HUES6 (cell line): Measurements from ENCODE around the gene CNTN4.

ENCODE experiments used
- H3K27ac ChIP-seq: 2 replicates; pipeline ENCODE4 v1.7.0; 2013; ENCODE audit warnings: low read depth, mild to moderate bottlenecking, low read length, inconsistent platforms
- H3K27me3 ChIP-seq: 2 replicates; pipeline ENCODE4 v1.6.1; 2013; ENCODE audit warnings: low read length; ENCODE audit not compliant: control insufficient read depth, insufficient read depth
- H3K36me3 ChIP-seq: 2 replicates; pipeline ENCODE4 v1.6.1; 2013; ENCODE audit warnings: low read length; ENCODE audit not compliant: control insufficient read depth, insufficient read depth
- H3K4me1 ChIP-seq: 2 replicates; pipeline ENCODE4 v1.6.1; 2013; ENCODE audit warnings: low read length; ENCODE audit not compliant: control insufficient read depth, insufficient read depth
- H3K4me3 ChIP-seq: 2 replicates; pipeline ENCODE4 v1.5.1; 2013; ENCODE audit warnings: low read depth, low read length
- H3K9ac ChIP-seq: one replicate; pipeline ENCODE4 v1.6.1; 2013; ENCODE audit warnings: mild to moderate bottlenecking, low read length
- H3K9me3 ChIP-seq: 2 replicates; pipeline ENCODE4 v1.6.1; 2013; ENCODE audit warnings: low read depth, low read length; ENCODE audit not compliant: control insufficient read depth, insufficient read depth

The CNTN4 gene

DNA sequence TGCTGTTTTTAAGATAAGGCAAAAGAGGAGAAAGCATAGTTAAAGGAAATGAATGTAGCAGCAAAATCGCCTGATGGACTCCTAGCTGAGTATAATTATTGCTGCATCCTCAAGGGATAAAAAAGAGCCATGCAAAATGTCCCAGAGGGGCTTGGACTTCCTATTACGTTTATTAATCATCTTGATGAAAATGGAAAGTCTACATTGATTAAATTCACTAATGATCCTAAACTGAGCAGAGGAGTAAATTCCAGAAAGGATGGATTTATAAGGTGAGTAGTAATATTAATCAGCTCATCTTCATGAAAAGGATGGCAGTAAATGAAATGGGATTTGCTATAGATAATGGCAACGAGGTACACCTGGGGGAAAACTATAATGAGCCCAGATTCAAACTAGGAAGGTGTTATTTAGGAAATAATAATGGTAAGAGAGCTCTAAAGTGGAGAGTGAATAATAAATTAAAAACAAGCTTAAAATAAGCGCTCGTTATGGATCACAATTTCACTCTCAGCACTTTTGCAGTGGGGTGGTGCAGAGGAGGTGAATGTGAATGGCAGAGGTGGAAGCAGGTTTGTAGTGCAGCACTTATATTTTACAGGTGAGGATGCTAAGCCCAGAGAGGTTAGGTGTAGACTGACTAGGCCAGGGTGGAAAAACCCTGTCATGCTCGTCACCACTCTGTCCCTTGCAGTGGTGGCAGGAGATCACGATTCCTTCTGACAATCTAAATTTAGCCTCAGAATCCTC is 989.2 kb downstream of the CNTN4 start:
- H3K9ac ChIP-seq: no peak overlapping the region
- no peaks in the 10 kb centered on the region for H3K36me3 ChIP-seq
- H3K4me1 ChIP-seq: no peaks in the 10 kb centered on the region
- H3K9me3 ChIP-seq: no peaks in the 10 kb centered on the region
- H3K27ac ChIP-seq: no peak overlapping the region
- H3K4me3 ChIP-seq: no peak overlapping the region
- H3K27me3 ChIP-seq: no peaks in the 10 kb centered on the region

DNA sequence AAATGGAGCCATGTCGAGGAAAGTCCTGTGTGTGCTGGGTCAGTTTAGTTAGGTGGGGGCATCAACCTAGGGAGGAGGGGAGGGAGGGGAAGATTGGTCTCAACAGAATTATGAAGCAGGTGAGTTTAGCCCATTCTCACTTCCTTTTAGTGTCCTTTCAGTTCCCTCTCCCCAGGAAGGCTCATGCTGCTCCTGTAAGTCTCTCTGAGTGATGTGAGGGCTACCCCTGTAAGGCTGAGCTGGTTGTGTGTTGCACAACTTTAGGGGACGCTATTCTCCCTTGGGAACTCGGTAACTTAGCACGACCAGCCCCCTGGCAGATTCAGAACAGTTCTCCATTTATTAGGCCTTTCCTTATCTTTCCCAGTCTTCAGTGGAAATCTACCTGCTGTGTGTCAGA is 990.4 kb downstream of the CNTN4 start:
- Histone ChIP-seq H3K4me1 (no peaks in the 10 kb centered on the region), H3K4me3 (no peak overlapping the region), H3K27me3 (no peaks in the 10 kb centered on the region), H3K27ac (no peak overlapping the region), H3K9ac (no peak overlapping the region), H3K36me3 (no peaks in the 10 kb centered on the region), H3K9me3 (no peaks in the 10 kb centered on the region)

DNA sequence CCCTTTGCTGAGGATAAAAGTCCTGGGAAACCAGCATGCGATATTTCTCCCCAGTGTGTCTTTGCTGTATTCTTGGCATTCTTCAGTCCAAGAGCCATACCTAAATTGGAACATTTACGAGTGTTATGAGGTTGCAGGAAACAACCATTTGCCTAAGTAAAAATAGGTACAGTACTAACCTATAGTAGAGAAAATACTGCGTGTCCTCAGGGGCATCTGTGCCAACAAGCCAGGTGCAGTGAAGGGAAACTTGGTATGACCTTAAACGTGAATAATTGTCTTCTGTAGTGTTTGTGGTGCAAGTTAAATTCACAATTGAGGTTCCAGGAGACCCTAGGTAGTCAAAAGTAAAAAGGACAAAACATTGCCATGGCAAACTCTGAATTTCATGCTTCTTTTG is 999.3 kb downstream of the CNTN4 start:
- H3K9me3 ChIP-seq: no peaks in the 10 kb centered on the region
- H3K4me1 ChIP-seq: no peaks in the 10 kb centered on the region
- no peak overlapping the region for H3K9ac ChIP-seq
- no peaks in the 10 kb centered on the region for H3K36me3 ChIP-seq
- no peaks in the 10 kb centered on the region for H3K27me3 ChIP-seq
- no peak overlapping the region for H3K27ac ChIP-seq
- H3K4me3 ChIP-seq: no peak overlapping the region

DNA sequence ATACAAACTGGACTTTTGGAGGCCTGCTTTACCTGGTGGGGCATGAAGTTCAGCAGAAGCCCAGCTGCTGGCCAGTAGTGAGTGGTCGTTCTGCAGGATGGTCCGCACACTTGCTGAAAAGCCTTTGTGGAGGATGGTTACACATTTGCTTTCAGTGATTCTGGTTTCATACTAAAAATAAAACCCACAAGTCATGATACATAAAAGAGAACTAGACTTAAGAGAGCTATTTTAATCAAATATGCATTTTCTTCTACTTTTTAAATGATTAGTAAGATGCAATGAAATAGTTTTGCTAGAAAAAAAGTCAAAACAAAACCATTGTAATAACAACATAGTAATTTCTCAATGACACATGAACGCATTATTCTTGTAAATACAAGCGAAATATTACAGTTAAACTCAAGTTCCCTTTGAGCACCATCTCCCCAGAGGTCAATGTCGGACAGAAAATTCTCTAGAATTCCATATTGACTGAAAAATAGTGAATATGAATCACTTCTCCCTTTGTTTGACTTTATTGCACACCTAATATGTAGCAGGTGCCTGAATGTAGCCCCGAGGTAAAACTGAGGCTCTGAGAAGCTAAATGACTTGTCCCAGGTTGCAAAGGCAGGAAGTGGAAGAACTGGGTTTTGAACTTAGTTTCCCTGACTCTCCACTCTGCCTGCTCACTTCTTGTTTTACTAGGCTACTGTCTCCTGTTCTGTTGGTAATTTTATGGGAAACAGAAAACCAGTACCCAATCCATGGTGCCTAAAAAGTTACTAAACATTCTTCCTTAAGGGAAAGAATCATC is 1003.2 kb downstream of the CNTN4 start:
- Histone ChIP-seq H3K27ac (no peak overlapping the region), H3K4me1 (no peaks in the 10 kb centered on the region), H3K9ac (no peak overlapping the region), H3K27me3 (no peaks in the 10 kb centered on the region), H3K36me3 (no peaks in the 10 kb centered on the region), H3K9me3 (no peaks in the 10 kb centered on the region), H3K4me3 (no peak overlapping the region)

DNA sequence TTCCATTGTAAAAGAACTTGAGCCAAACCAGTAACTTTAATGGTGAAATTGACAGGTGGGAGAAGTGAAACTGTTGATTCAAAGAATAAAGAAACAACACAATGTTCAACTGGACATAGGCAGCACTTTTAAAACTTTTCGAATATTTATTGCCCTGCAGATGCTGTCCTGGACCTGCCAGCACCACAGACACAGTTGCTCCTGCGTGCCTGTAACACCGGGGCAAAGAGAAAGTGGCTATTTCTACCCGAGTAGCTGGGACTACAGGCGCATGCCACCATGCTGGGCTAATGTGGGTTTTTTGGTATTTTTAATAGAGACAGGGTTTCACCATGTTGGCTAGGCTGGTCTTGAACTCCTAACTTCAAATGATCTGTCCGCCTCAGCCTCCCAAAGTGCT is 1004.1 kb downstream of the CNTN4 start:
- H3K9ac ChIP-seq: no peak overlapping the region
- no peak overlapping the region for H3K4me3 ChIP-seq
- no peaks in the 10 kb centered on the region for H3K9me3 ChIP-seq
- no peaks in the 10 kb centered on the region for H3K36me3 ChIP-seq
- H3K27ac ChIP-seq: no peak overlapping the region
- no peaks in the 10 kb centered on the region for H3K27me3 ChIP-seq
- H3K4me1 ChIP-seq: no peaks in the 10 kb centered on the region

DNA sequence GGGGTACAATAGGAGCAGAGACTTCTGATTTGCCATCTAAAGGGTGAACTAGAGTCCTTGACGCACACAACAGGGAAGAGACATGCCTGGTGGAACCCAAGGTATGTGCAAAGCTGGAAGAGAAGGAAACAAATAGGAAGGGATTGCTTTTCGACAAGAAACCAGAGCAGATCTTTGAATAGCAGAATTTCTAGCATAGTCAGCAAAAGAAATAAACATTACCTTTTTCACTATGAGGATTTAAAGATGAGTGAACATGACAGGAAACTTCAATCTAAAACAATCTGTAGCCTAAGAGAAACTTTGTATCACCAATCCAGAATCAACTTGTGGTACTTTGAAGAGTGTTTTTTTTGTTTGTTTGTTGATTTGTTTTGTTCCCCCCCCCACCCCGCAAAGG is 1006.6 kb downstream of the CNTN4 start:
- Histone ChIP-seq H3K27me3 (no peaks in the 10 kb centered on the region), H3K9ac (no peak overlapping the region), H3K4me1 (peaks cover 9% of the 10 kb centered on the region), H3K27ac (no peak overlapping the region), H3K36me3 (no peaks in the 10 kb centered on the region), H3K4me3 (no peak overlapping the region), H3K9me3 (no peaks in the 10 kb centered on the region)

DNA sequence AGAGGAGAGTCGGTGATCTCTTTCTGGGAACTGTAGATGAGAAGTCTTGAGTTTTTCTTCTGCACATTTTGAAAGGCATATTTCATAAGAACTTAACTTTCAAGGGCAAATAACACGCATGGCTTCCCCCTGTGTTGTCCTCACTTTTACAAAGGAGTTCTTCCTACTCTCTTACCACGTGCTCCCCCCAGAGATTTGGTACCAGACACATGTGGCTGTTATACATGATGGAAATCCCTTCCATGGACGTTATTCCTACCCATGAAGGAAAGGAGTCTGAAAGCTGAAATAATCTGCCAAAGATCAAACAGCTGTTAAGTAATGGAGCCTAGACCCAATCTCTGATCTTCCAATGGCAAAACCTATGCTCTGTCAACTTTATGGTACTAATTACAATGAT is 1007.1 kb downstream of the CNTN4 start:
- Histone ChIP-seq H3K27ac (no peak overlapping the region), H3K9ac (no peak overlapping the region), H3K27me3 (no peaks in the 10 kb centered on the region), H3K4me1 (peaks cover 14% of the 10 kb centered on the region), H3K36me3 (no peaks in the 10 kb centered on the region), H3K9me3 (no peaks in the 10 kb centered on the region), H3K4me3 (no peak overlapping the region)

DNA sequence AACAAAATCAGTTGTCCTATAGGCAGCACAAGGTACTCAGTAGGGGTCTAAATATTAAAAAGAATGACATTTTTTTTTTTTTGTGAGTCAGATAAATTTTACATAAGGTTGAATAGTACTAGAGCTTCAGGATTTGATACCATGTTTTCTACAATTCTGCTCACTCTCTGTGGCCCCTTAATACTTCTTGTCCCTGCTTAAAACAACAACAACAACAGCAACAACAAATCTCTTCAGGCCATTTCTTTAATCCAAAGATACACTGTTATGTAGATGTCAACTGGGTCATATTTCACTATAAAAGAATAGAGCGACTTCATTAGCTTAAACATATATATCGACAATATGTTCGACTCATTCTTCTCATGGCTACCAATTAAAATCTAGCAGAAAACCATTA is 1008.5 kb downstream of the CNTN4 start:
- no peaks in the 10 kb centered on the region for H3K27me3 ChIP-seq
- peaks cover 16% of the 10 kb centered on the region for H3K4me1 ChIP-seq
- H3K4me3 ChIP-seq: no peak overlapping the region
- no peaks in the 10 kb centered on the region for H3K9me3 ChIP-seq
- H3K36me3 ChIP-seq: no peaks in the 10 kb centered on the region
- H3K27ac ChIP-seq: no peak overlapping the region
- no peak overlapping the region for H3K9ac ChIP-seq
